Ecto neural progenitor cell (in vitro differentiated cells): ENCODE results near the gene ZSCAN1.
A peak's percentile ranks its signal among the peaks of the same experiment; 100 is the strongest.
"Not testable (repeated sequence)": the region's sequence is repeated elsewhere in the genome, so short reads cannot be mapped to it uniquely, and the experiment has no call there.

Experiments used
- DNase-seq: peaks from one replicate; pipeline ENCODE4 v3.0.0-alpha.2; 2018; ENCODE audit warnings: low spot score

ZSCAN1 gene

GRCh38 chr19:58033741-58034476 is at the start of gene ZSCAN1:
Gene ZSCAN1, plus strand, starts transcription at chr19:58034025. Its CDS starts 3,812 bp downstream, at chr19:58037837.
- DNase-seq: peak; percentile 95

- no peak for DNase-seq
Observed at GRCh38 chr19:57992841-57993240, 41.0 kb upstream of the ZSCAN1 start.

GRCh38 chr19:58000677-58001076 is 33.1 kb upstream of the ZSCAN1 start:
- DNase-seq: no peak

GRCh38 chr19:58001895-58002369 is 31.9 kb upstream of the ZSCAN1 start:
- DNase-seq: no peak

- DNase-seq: peak; percentile 93
Observed at GRCh38 chr19:58002384-58003173, 31.2 kb upstream of the ZSCAN1 start, which contains the start of gene ZNF606. Gene ZNF606, minus strand, starts transcription at chr19:58002820. Its CDS starts 1,501 bp downstream, at chr19:58001319.

- DNase-seq: no peak
Observed at GRCh38 chr19:58003174-58003828, 30.5 kb upstream of the ZSCAN1 start.

- DNase-seq: no peak
Observed at GRCh38 chr19:58007285-58007684, 26.5 kb upstream of the ZSCAN1 start.

- not testable (repeated sequence) for DNase-seq
Observed at GRCh38 chr19:58008877-58009276, 24.9 kb upstream of the ZSCAN1 start.

GRCh38 chr19:58009301-58009665 is 24.5 kb upstream of the ZSCAN1 start:
- DNase-seq: no peak

- DNase-seq: peak; percentile 79
Observed at GRCh38 chr19:58009666-58010301, 24.0 kb upstream of the ZSCAN1 start.

- DNase-seq: no peak
Observed at GRCh38 chr19:58010507-58010906, 23.3 kb upstream of the ZSCAN1 start.

- no peak for DNase-seq
Observed at GRCh38 chr19:58014141-58014540, 19.7 kb upstream of the ZSCAN1 start.

- no peak for DNase-seq
Observed at GRCh38 chr19:58020129-58020528, 13.7 kb upstream of the ZSCAN1 start.

GRCh38 chr19:58021541-58022282 is 12.1 kb upstream of the ZSCAN1 start:
- no peak for DNase-seq

- no peak for DNase-seq
Observed at GRCh38 chr19:58022283-58022660, 11.6 kb upstream of the ZSCAN1 start.

GRCh38 chr19:58024661-58025060 is 9.2 kb upstream of the ZSCAN1 start:
- DNase-seq: no peak

- no peak for DNase-seq
Observed at GRCh38 chr19:58034477-58034793, 610 bp downstream of the ZSCAN1 start.

GRCh38 chr19:58035863-58036262 is 2.0 kb downstream of the ZSCAN1 start:
- DNase-seq: no peak

GRCh38 chr19:58037927-58038687 is 4.3 kb downstream of the ZSCAN1 start:
- no peak for DNase-seq

GRCh38 chr19:58038688-58039204 is 4.9 kb downstream of the ZSCAN1 start:
- no peak for DNase-seq
